HG02981 (cell line): ENCODE data around the gene VANGL1.

Experiments used
- ATAC-seq: cut with Tn5 transposase; IDR thresholded peaks from one replicate; pipeline ENCODE4 v1.9.1; 2021; ENCODE audit warnings: mild to moderate bottlenecking, moderate library complexity; ENCODE audit not compliant: unreplicated experiment

Gene VANGL1

DNA sequence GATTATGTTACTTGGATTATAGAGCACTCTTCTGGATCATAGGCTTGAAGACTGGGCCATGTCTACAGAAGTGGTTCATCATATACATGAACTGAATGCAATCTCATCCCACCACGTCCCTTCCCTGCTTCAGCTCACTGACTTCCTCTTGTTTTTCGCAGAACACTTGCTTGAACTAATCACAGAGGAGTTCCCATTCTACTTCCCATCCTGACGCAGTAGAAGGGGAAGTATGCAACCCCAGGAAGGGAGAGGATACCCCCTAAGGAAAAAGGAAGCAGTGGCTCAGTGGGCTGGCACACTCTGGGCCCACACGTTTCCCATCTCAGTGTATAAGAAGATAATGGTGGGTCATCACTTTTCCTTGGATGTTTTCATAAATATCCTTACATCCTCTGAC, 90.5 kb downstream of the VANGL1 start:
- no peak for ATAC-seq

DNA sequence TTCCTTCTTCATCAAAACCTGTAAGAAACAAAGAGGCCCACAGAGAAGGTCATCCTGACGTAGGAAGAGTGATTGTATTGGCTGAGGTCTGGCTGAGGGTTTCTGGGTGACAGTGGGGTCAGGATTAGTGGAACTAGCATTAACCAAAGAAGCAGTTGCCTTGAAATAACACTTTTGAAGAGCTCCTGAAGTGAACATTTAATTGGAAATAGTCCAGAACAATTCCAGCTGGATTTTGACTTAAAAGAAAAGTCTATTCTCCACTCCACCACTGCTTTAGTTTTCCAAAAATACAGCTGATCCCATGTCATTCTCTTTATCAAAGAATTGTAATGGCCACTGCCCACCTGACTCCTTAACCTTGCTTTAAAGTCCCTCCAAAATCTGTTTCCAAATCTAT, 99.0 kb downstream of the VANGL1 start:
- ATAC-seq, result no peak

DNA sequence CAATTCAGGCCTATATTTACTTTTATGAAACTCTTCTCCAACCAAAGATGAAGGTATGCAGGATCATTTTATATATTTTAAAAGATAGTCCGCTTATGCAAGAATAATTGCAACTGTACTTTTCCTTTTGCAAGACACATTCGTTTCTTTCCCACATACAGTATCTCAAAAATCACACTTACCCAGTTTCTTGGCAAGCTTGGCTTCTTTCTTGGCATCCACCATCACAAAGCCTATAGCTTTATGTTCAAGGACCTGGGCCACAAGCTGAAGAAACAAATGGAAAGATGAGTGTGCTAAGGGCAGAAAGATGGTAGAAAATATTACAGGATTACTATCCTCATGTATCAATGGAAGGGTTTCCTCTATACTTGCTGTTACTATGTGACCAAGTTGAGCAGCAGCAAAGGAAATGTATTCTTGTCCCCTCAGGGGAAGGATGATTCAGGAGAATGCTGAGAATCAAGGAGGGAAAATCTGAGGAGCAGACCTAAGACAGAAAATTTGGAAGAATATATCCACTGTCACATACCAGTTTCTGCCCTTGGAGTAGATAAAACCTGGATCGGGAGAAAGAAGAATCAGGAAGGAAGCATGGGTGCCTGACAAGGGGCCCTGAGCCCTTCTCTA, 103.0 kb downstream of the VANGL1 start:
- no peak for ATAC-seq

DNA sequence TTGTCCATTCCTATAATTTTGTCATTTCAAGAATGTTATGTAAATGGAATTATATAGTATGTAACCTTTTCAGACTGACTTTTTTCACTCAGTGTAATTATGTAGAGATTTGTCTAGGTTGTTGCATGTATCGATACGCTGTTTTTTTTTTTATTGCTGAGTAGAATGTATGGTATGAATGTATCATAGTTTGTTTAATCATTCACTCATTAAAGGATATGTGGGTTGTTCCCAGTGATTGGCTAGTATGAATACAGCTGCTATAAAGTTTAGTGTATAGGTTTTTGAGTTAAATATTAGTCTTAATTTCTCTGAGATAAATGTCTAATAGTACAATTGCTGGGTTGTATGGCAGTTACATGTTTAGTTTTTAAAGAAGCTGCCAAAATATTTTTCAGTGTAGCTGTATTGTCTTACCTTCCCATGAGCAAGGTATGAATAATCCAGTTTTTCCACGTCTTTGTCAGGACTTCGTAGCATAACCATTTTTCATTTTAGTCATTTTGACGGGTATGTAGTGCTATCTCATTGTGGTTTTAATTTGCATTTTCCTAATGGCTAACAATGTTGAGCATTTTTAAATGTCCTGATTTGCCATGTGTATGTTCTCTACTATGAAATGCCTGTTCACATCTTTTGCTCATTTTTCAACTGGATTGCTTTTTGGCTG, 104.4 kb downstream of the VANGL1 start:
- ATAC-seq, result no peak
